Lower leg skin (tissue), 4 donors: Measurements from ENCODE around the gene NCKAP5. TPM values are rescaled to one million over a fixed set of nuclear protein-coding genes. Genes with fewer than 3 reads are reported as not detected.

Experiments used
- DNase-seq, 2 donors: peaks; one replicate each; pipeline ENCODE4 v3.0.0-alpha.2; 2019; ENCODE audit warnings: low spot score in 2 of 2
- H3K4me3 ChIP-seq: fragments of 200-600 bp; sonication (generic); 2 replicates; pipeline ENCODE4 v1.5.1; 2017; ENCODE audit warnings: mild to moderate bottlenecking, low read depth; ENCODE audit not compliant: poor library complexity, severe bottlenecking
- CTCF ChIP-seq, 3 donors: fragments of 450-650 bp; IDR thresholded peaks; one replicate each; pipeline ENCODE4 v1.5.1; 2016; ENCODE audit warnings: antibody characterized with exemption in 3 of 3, mild to moderate bottlenecking in 3 of 3, moderate library complexity in 2 of 3
- POLR2A ChIP-seq, 2 donors: fragments of 450-650 bp; IDR thresholded peaks; one replicate each; pipeline ENCODE4 v1.6.1; 2016 to 2017; ENCODE audit warnings: antibody characterized with exemption in 2 of 2, mild to moderate bottlenecking in 1 of 2, moderate library complexity in 1 of 2
- WGBS, 2 donors: methylation state at CpG; one replicate each; pipeline ENCODE4 v1.1.5; 2018; 5-methylcytosine and 5-hydroxymethylcytosine counted together
- intact Hi-C: fragments of 100-400 bp; cut with DNase I; formaldehyde crosslinking; loops from one replicate; pipeline ENCODE4 v1.15.0; 2023; ENCODE audit warnings: low total_unique reads
- total RNA-seq, 4 donors: library from RNA; depleted of rRNA; stranded (reverse); fragments of >200 nt; gene quantifications; one replicate each; pipeline ENCODE4 v1.1.0, GENCODE V29; 2016

The NCKAP5 gene
- total RNA-seq, 4 donors from 2014 or later = 2.0 to 5.1 (median 3.6) TPM

GRCh38 chr2:132671151-132671835 lies 897.0 kb downstream of the NCKAP5 start:
- no peak for DNase-seq
- intact Hi-C loops = no loop called here
- TF ChIP-seq POLR2A (IDR thresholded peaks at IDR 0.05) = no peak
- no peak for TF ChIP-seq CTCF (IDR thresholded peaks at IDR 0.05)
- WGBS, 2 donors = 39 to 45% methylated on average over 23 of the region's 23 CpGs
- H3K4me3 ChIP-seq = no peak overlapping the region

- intact Hi-C loops = no loop called here
- DNase-seq = no peak
- peak overlapping the region; percentile 4 for H3K4me3 ChIP-seq
- no peak for TF ChIP-seq POLR2A (IDR thresholded peaks at IDR 0.05)
- TF ChIP-seq CTCF (IDR thresholded peaks at IDR 0.05) = no peak
- 6 to 7% methylated on average over 19 to 38 of the region's 44 CpGs for WGBS, 2 donors
Measured at GRCh38 chr2:132670496-132671150, 897.6 kb downstream of the NCKAP5 start.

- peak within 1 kb of the TSS; percentile 20 for H3K4me3 ChIP-seq
- intact Hi-C loops = no loop called here
- TF ChIP-seq CTCF (IDR thresholded peaks at IDR 0.05) (no peak), POLR2A (IDR thresholded peaks at IDR 0.05) (no peak)
- 0 to 1% methylated on average over 8 to 46 of the region's 59 CpGs for WGBS, 2 donors
- DNase-seq = peak in 1 of 2 donors; percentile 84
Measured at GRCh38 chr2:132669908-132670495, 898.3 kb downstream of the NCKAP5 start, which contains the start of gene LYPD1. Gene LYPD1 (minus strand): TSS chr2:132670205. CDS start chr2:132669932, 273 bp downstream.

GRCh38 chr2:132668987-132669907 lies 899.0 kb downstream of the NCKAP5 start:
- peak overlapping the region; percentile 20 for H3K4me3 ChIP-seq
- WGBS, 2 donors = 1 to 2% methylated on average over 53 to 71 of the region's 80 CpGs
- TF ChIP-seq CTCF (IDR thresholded peaks at IDR 0.05) (no peak), POLR2A (IDR thresholded peaks at IDR 0.05) (no peak)
- intact Hi-C loops = no loop called here
- no peak for DNase-seq

- no peak overlapping the region for H3K4me3 ChIP-seq
- 11 to 15% methylated on average over 24 of the region's 25 CpGs for WGBS, 2 donors
- TF ChIP-seq CTCF (IDR thresholded peaks at IDR 0.05) (no peak), POLR2A (IDR thresholded peaks at IDR 0.05) (no peak)
- DNase-seq = no peak
- intact Hi-C loops = no loop called here
Measured at GRCh38 chr2:132668189-132668823, 900.0 kb downstream of the NCKAP5 start.
